Measurements from ENCODE around the gene PIP4K2B. TPM values are rescaled to one million over a fixed set of nuclear protein-coding genes. Genes with fewer than 3 reads are reported as not detected.
"Not testable (repeated sequence)": the region's sequence is repeated elsewhere in the genome, so short reads cannot be mapped to it uniquely, and the experiment has no call there.

The PIP4K2B gene
- total RNA-seq, 2 experiments from 2014 or later, result 17.0 to 17.2 TPM

GRCh38 chr17:38728290-38728831 is 71.0 kb downstream of the PIP4K2B start:
- Histone ChIP-seq H3K27ac (ENCODE audit: low read depth in 1 of 2, low read length in 2 of 2) (peak overlapping the region; percentile 60 to 80), H3K36me3 (ENCODE audit: insufficient read depth, low read length) (peaks cover 23% of the 10 kb centered on the region), H3K9me3 (ENCODE audit: control insufficient read depth in 1 of 2, insufficient read depth in 1 of 2, low read length in 2 of 2) (no peaks in the 10 kb centered on the region), H3K4me3 (ENCODE audit: low read length) (peak overlapping the region; percentile 26), H3K4me1 (ENCODE audit: insufficient read depth, low read length) (peaks cover 82% of the 10 kb centered on the region), H3K27me3 (ENCODE audit: control insufficient read depth in 1 of 2, insufficient read depth in 2 of 2, low read length in 2 of 2) (no peaks in the 10 kb centered on the region)
- Mint-ChIP-seq H3K4me3 (peak overlapping the region; percentile 87), H3K4me1 (ENCODE audit: low read depth) (peaks cover 72% of the 10 kb centered on the region), H3K27ac (peak overlapping the region; percentile 89), H3K36me3 (ENCODE audit: low read depth) (peaks cover 29% of the 10 kb centered on the region), H3K27me3 (no peaks in the 10 kb centered on the region), H3K9me3 (no peaks in the 10 kb centered on the region)
- intact Hi-C loops (cut with DNase I, micrococcal nuclease), result loop anchor here (1.0 to 2.0 kb wide), 3 partner anchors 22 to 27 kb away; partner anchors contain the start of gene PSMB3 (in 1 of the 2)
- peak in 13 of 14 experiments; percentile 48 to 94 (median 67) for DNase-seq
- ChIA-PET POLR2A (interaction anchor here (0.7 to 3.6 kb wide), 13 partner anchors 9 to 239 kb away, joined by 3 to 180 read pairs (median 8); partner anchors contain the start of genes EPOP, FBXO47, MLLT6 and PSMB3), CTCF (interaction anchor here (0.7 to 2.0 kb wide), 6 partner anchors 9 to 51 kb away, joined by 3 to 7 read pairs (median 4); partner anchors contain the start of gene MLLT6)
- ATAC-seq (ENCODE audit: poor library complexity), result peak; percentile 71
- TF ChIP-seq, protein P1, sequence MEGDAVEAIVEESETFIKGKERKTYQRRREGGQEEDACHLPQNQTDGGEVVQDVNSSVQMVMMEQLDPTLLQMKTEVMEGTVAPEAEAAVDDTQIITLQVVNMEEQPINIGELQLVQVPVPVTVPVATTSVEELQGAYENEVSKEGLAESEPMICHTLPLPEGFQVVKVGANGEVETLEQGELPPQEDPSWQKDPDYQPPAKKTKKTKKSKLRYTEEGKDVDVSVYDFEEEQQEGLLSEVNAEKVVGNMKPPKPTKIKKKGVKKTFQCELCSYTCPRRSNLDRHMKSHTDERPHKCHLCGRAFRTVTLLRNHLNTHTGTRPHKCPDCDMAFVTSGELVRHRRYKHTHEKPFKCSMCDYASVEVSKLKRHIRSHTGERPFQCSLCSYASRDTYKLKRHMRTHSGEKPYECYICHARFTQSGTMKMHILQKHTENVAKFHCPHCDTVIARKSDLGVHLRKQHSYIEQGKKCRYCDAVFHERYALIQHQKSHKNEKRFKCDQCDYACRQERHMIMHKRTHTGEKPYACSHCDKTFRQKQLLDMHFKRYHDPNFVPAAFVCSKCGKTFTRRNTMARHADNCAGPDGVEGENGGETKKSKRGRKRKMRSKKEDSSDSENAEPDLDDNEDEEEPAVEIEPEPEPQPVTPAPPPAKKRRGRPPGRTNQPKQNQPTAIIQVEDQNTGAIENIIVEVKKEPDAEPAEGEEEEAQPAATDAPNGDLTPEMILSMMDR (IDR thresholded peaks at IDR 0.05), result no peak

DNA sequence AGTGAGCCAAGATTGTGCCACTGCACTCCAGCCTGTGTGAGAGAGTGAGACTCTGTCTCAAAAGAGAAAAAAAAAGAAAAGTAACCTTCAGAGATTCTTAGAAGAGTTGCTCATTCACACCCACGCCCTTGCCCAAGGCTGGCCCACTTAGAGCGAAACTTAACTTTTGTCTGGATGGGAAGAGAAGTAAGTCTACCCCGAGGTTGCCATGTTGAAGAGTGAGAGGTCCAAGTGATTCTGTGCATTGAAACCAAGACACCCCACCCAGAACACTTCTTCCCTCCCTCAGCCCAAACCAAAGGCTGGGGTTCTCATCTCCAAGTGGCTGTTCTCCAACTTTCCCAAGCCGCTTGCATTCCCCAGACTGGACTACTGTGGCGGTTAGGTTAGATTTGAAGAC is 71.6 kb downstream of the PIP4K2B start:
- intact Hi-C loops (cut with DNase I, micrococcal nuclease), result loop anchor here (1.0 to 2.0 kb wide), 3 partner anchors 21 to 26 kb away; partner anchors contain the start of gene PSMB3 (in 1 of the 2)
- H3K27me3 Mint-ChIP-seq, result no peaks in the 10 kb centered on the region
- peak overlapping the region; percentile 87 for H3K4me3 Mint-ChIP-seq
- no peaks in the 10 kb centered on the region for H3K9me3 ChIP-seq (ENCODE audit: control insufficient read depth in 1 of 2, insufficient read depth in 1 of 2, low read length in 2 of 2)
- H3K4me1 Mint-ChIP-seq (ENCODE audit: low read depth), result peaks cover 67% of the 10 kb centered on the region
- peak in 6 of 14 experiments; percentile 36 to 80 (median 58) for DNase-seq
- ATAC-seq (ENCODE audit: poor library complexity), result peak; percentile 16
- peaks cover 35% of the 10 kb centered on the region for H3K36me3 Mint-ChIP-seq (ENCODE audit: low read depth)
- peaks cover 24% of the 10 kb centered on the region for H3K36me3 ChIP-seq (ENCODE audit: insufficient read depth, low read length)
- H3K4me3 ChIP-seq (ENCODE audit: low read length), result peak overlapping the region; percentile 26
- H3K27ac ChIP-seq (ENCODE audit: low read depth in 1 of 2, low read length in 2 of 2), result peak overlapping the region; percentile 56 to 80
- H3K4me1 ChIP-seq (ENCODE audit: insufficient read depth, low read length), result peaks cover 88% of the 10 kb centered on the region
- TF ChIP-seq, protein P1 (IDR thresholded peaks at IDR 0.05), result no peak
- ChIA-PET POLR2A (interaction anchor here (1.0 to 3.6 kb wide), 12 partner anchors 10 to 169 kb away, joined by 3 to 180 read pairs (median 10); partner anchors contain the start of genes EPOP, MLLT6 and PSMB3), CTCF (interaction anchor here (0.7 to 2.0 kb wide), 3 partner anchors 9 to 23 kb away, joined by 3 to 6 read pairs (median 5); partner anchors contain the start of gene MLLT6)
- no peaks in the 10 kb centered on the region for H3K27me3 ChIP-seq (ENCODE audit: control insufficient read depth in 1 of 2, insufficient read depth in 2 of 2, low read length in 2 of 2)
- peak overlapping the region; percentile 89 for H3K27ac Mint-ChIP-seq
- H3K9me3 Mint-ChIP-seq, result no peaks in the 10 kb centered on the region

- DNase-seq; H3K4me3 ChIP-seq (ENCODE audit: low read length); H3K4me3 Mint-ChIP-seq; ATAC-seq (ENCODE audit: poor library complexity); intact Hi-C loops (cut with DNase I, micrococcal nuclease); H3K27me3 Mint-ChIP-seq; CTCF ChIA-PET; H3K9me3 ChIP-seq (ENCODE audit: control insufficient read depth in 1 of 2, insufficient read depth in 1 of 2, low read length in 2 of 2); H3K27me3 ChIP-seq (ENCODE audit: control insufficient read depth in 1 of 2, insufficient read depth in 2 of 2, low read length in 2 of 2); H3K27ac ChIP-seq (ENCODE audit: low read depth in 1 of 2, low read length in 2 of 2); H3K9me3 Mint-ChIP-seq: not testable (repeated sequence)
- H3K27ac Mint-ChIP-seq, result peak overlapping the region; percentile 89
- H3K36me3 Mint-ChIP-seq (ENCODE audit: low read depth), result peaks cover 46% of the 10 kb centered on the region
- POLR2A ChIA-PET, result interaction anchor here (3.2 to 3.6 kb wide), 3 partner anchors 8 to 22 kb away, joined by 17 to 180 read pairs (median 46); partner anchors contain the start of gene MLLT6
- Histone ChIP-seq H3K4me1 (ENCODE audit: insufficient read depth, low read length) (peaks cover 79% of the 10 kb centered on the region), H3K36me3 (ENCODE audit: insufficient read depth, low read length) (peaks cover 39% of the 10 kb centered on the region)
- H3K4me1 Mint-ChIP-seq (ENCODE audit: low read depth), result peaks cover 55% of the 10 kb centered on the region
These were observed 73.2 kb downstream of the PIP4K2B start for GRCh38 chr17:38726145-38726544.

Data from CD4-positive, alpha-beta T cell (primary cell).